ENCODE measurements around the gene UTY.

DNA sequence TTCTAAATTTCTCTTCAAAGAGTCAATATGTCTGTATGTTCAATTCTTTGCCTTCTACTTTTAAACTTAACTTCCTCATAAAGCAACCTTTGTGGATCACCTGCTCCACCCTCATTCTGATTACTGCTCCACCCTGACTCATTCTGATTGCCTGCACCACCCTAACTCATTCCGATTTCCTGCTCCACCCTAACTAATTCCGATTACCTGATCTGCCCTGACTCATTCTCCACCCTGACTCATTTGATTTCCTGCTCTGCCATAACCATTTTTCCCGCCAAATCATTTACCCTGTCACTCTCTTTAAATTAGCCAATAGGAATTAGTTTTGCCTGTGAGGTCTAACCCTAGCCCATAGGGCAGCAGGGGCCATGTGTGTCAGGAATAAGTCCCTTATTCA is 50.3 kb downstream of the UTY start:
- TF ChIP-seq EZH2 (IDR thresholded peaks at IDR 0.05; ENCODE audit: borderline replicate concordance): no peak
- TF ChIP-seq, protein P1, sequence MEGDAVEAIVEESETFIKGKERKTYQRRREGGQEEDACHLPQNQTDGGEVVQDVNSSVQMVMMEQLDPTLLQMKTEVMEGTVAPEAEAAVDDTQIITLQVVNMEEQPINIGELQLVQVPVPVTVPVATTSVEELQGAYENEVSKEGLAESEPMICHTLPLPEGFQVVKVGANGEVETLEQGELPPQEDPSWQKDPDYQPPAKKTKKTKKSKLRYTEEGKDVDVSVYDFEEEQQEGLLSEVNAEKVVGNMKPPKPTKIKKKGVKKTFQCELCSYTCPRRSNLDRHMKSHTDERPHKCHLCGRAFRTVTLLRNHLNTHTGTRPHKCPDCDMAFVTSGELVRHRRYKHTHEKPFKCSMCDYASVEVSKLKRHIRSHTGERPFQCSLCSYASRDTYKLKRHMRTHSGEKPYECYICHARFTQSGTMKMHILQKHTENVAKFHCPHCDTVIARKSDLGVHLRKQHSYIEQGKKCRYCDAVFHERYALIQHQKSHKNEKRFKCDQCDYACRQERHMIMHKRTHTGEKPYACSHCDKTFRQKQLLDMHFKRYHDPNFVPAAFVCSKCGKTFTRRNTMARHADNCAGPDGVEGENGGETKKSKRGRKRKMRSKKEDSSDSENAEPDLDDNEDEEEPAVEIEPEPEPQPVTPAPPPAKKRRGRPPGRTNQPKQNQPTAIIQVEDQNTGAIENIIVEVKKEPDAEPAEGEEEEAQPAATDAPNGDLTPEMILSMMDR (IDR thresholded peaks at IDR 0.05; ENCODE audit: poor library complexity): no peak
- no peak for TF ChIP-seq EZH2phosphoT487 (IDR thresholded peaks at IDR 0.05; ENCODE audit: low read depth, severe bottlenecking, unreplicated experiment)

All from hepatocyte (in vitro differentiated cells).